Panc1 (cell line): ENCODE data around the gene ETV5. TPM values are rescaled to one million over a fixed set of nuclear protein-coding genes. Genes with fewer than 3 reads are reported as not detected.

Experiments used
- ATAC-seq: fragments of 200-7000 bp; cut with Tn5 transposase; 2 replicates; pipeline ENCODE4 v1.9.1; 2020; ENCODE audit warnings: mild to moderate bottlenecking, moderate library complexity
- BruUV-seq: library from RNA; stranded (reverse); fragments of 400-500 nt; replicated peaks from 2 replicates; lab custom pipeline; 2021; lab: Mats Ljungman, UMichigan
- CTCF ChIA-PET: fragments of 300-600 bp; sonication (Branson Sonifier 250); formaldehyde crosslinking; loops from one replicate; lab custom pipeline; 2022; ENCODE audit warnings: antibody characterized with exemption; lab: Charles Lee
- POLR2A ChIA-PET: fragments of 300-600 bp; sonication (Branson Sonifier 250); formaldehyde crosslinking; loops from one replicate; lab custom pipeline; 2022; ENCODE audit warnings: antibody characterized with exemption; lab: Charles Lee
- DNase-seq: peaks from one replicate; pipeline ENCODE4 v3.0.0-alpha.2; 2010; ENCODE audit warnings: low read depth, low spot score
- H3K27ac ChIP-seq: 2 replicates; pipeline ENCODE4 v1.5.1; 2011; ENCODE audit warnings: mild to moderate bottlenecking, low read length, inconsistent platforms
- H3K27me3 ChIP-seq: fragments of 200-500 bp; sonication (Bioruptor generic); 2 replicates; pipeline ENCODE4 v1.6.0; 2014; ENCODE audit warnings: low read length, inconsistent platforms; ENCODE audit not compliant: control insufficient read depth, insufficient read depth
- H3K36me3 ChIP-seq: fragments of 200-500 bp; sonication (Bioruptor generic); 2 replicates; pipeline ENCODE4 v1.5.1; 2014; ENCODE audit warnings: inconsistent platforms, mild to moderate bottlenecking, low read length, moderate library complexity; ENCODE audit not compliant: control insufficient read depth, insufficient read depth
- H3K4me1 ChIP-seq: 2 replicates; pipeline ENCODE4 v1.5.1; 2011; ENCODE audit warnings: inconsistent platforms, mild to moderate bottlenecking, low read length, moderate library complexity; ENCODE audit not compliant: control insufficient read depth, insufficient read depth
- H3K4me3 ChIP-seq, 2 experiments: 2 replicates each; pipeline ENCODE4 v1.5.1; 2011 to 2012; ENCODE audit warnings: low read depth in 2 of 2, low read length in 2 of 2, mild to moderate bottlenecking in 2 of 2, inconsistent platforms in 1 of 2, moderate library complexity in 1 of 2
- H3K9me3 ChIP-seq: fragments of 200-500 bp; sonication (Bioruptor generic); 2 replicates; pipeline ENCODE4 v1.5.1; 2014; ENCODE audit warnings: low read depth, mild to moderate bottlenecking, inconsistent platforms, low read length, moderate library complexity; ENCODE audit not compliant: control insufficient read depth, insufficient read depth
- POLR2AphosphoS5 ChIP-seq: IDR thresholded peaks from 2 replicates; pipeline ENCODE4 v1.6.1; 2012; ENCODE audit warnings: mild to moderate bottlenecking, low read depth, low read length, moderate library complexity
- SIN3A ChIP-seq: IDR thresholded peaks from 2 replicates; pipeline ENCODE4 v1.6.1; 2012; ENCODE audit warnings: low read depth, mild to moderate bottlenecking, low read length, moderate library complexity, borderline replicate concordance; ENCODE audit not compliant: insufficient read depth
- TCF7L2 ChIP-seq: IDR thresholded peaks from 2 replicates; pipeline ENCODE4 v1.6.1; 2011; ENCODE audit warnings: mild to moderate bottlenecking, low read depth, low read length, inconsistent platforms
- in situ Hi-C: cut with HindIII; loops from 2 replicates; pipeline ENCODE4 v1.10.0; 2016; ENCODE audit warnings: low sequenced_read_pairs, low pct_unique_long_range_greater_than_20kb
- intact Hi-C: fragments of 100-400 bp; cut with micrococcal nuclease; formaldehyde crosslinking; loops from one replicate; pipeline ENCODE4 v1.10.0; 2022; ENCODE audit not compliant: unreplicated experiment
- total RNA-seq: library from RNA; stranded (reverse); gene quantifications from one replicate; pipeline ENCODE4 v1.2.1, GENCODE V29; 2021; ENCODE audit not compliant: unreplicated experiment
- TF ChIP-seq, protein P1 (sequence below): fragments of 450-650 bp; IDR thresholded peaks from 2 replicates; pipeline ENCODE4 v1.5.1; 2017; ENCODE audit warnings: mild to moderate bottlenecking
- TF ChIP-seq, protein P2 (sequence below), 2 experiments: IDR thresholded peaks; 2 replicates each; pipeline ENCODE4 v1.6.1; 2011 to 2012; ENCODE audit warnings: low read depth in 2 of 2, control low read depth in 1 of 2, low read length in 1 of 2, mild to moderate bottlenecking in 1 of 2, moderate library complexity in 1 of 2; ENCODE audit not compliant: insufficient read depth in 1 of 2

ETV5 gene
- total RNA-seq, 1 experiment from 2014 or later: 79.3 TPM

DNA sequence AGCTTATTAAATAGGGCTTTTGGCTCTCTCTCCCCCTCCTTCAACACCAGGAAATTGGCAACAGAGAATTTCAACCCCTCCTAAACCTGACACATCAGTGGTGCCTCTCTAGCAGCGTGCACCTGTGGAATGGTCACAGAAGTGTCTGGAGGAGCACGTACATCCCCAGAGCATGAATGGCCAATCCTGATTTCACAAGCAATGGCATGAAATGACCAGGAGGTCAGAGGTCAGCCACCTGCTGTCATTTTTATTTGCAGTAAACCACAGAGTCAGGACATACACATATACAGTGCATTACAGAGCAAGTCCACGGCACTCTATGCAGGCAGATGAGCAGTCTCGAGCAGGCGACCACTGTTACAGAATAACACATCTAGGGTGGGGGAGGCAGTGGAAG is 25.1 kb upstream of the ETV5 start:
- BruUV-seq: no TSS peak
- Histone ChIP-seq H3K4me3 (no peak overlapping the region), H3K9me3 (no peaks in the 10 kb centered on the region), H3K4me1 (no peaks in the 10 kb centered on the region), H3K27ac (no peak overlapping the region), H3K27me3 (no peaks in the 10 kb centered on the region), H3K36me3 (no peaks in the 10 kb centered on the region)
- POLR2A ChIA-PET: no interaction called here
- in situ Hi-C loops: no loop called here
- intact Hi-C loops: no loop called here
- DNase-seq: no peak
- TF ChIP-seq SIN3A: no peak
- no peak for TF ChIP-seq POLR2AphosphoS5
- TF ChIP-seq TCF7L2: no peak
- TF ChIP-seq, protein P1, sequence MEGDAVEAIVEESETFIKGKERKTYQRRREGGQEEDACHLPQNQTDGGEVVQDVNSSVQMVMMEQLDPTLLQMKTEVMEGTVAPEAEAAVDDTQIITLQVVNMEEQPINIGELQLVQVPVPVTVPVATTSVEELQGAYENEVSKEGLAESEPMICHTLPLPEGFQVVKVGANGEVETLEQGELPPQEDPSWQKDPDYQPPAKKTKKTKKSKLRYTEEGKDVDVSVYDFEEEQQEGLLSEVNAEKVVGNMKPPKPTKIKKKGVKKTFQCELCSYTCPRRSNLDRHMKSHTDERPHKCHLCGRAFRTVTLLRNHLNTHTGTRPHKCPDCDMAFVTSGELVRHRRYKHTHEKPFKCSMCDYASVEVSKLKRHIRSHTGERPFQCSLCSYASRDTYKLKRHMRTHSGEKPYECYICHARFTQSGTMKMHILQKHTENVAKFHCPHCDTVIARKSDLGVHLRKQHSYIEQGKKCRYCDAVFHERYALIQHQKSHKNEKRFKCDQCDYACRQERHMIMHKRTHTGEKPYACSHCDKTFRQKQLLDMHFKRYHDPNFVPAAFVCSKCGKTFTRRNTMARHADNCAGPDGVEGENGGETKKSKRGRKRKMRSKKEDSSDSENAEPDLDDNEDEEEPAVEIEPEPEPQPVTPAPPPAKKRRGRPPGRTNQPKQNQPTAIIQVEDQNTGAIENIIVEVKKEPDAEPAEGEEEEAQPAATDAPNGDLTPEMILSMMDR: no peak
- TF ChIP-seq, protein P2, sequence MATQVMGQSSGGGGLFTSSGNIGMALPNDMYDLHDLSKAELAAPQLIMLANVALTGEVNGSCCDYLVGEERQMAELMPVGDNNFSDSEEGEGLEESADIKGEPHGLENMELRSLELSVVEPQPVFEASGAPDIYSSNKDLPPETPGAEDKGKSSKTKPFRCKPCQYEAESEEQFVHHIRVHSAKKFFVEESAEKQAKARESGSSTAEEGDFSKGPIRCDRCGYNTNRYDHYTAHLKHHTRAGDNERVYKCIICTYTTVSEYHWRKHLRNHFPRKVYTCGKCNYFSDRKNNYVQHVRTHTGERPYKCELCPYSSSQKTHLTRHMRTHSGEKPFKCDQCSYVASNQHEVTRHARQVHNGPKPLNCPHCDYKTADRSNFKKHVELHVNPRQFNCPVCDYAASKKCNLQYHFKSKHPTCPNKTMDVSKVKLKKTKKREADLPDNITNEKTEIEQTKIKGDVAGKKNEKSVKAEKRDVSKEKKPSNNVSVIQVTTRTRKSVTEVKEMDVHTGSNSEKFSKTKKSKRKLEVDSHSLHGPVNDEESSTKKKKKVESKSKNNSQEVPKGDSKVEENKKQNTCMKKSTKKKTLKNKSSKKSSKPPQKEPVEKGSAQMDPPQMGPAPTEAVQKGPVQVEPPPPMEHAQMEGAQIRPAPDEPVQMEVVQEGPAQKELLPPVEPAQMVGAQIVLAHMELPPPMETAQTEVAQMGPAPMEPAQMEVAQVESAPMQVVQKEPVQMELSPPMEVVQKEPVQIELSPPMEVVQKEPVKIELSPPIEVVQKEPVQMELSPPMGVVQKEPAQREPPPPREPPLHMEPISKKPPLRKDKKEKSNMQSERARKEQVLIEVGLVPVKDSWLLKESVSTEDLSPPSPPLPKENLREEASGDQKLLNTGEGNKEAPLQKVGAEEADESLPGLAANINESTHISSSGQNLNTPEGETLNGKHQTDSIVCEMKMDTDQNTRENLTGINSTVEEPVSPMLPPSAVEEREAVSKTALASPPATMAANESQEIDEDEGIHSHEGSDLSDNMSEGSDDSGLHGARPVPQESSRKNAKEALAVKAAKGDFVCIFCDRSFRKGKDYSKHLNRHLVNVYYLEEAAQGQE (IDR thresholded peaks at IDR 0.05; ENCODE audit: insufficient read depth in 1 of 2, low read depth in 2 of 2, low read length in 1 of 2): no peak
- CTCF ChIA-PET: no interaction called here
- no peak for ATAC-seq

DNA sequence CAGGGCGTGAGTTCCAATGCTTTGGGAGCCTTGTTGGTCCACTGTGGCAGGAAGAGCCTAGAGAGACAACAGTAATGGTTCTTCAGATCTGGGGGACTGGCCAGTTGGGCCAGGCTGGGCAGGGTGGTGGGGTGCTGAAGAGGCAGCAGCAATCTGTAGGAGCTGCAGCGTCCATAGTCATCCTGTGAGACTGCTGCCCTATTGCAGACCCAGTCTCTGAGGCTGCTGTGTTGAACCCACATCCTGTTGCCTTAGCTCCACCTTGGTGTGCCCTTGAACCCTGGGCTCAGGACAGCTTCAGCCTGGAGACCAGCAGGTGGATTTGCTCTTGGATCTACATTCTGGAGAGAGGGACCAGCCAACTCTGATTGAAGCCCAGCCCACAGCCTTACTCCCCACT is 23.6 kb upstream of the ETV5 start:
- in situ Hi-C loops: no loop called here
- no peak for DNase-seq
- Histone ChIP-seq H3K4me3 (no peak overlapping the region), H3K27ac (no peak overlapping the region), H3K4me1 (no peaks in the 10 kb centered on the region), H3K9me3 (no peaks in the 10 kb centered on the region), H3K36me3 (no peaks in the 10 kb centered on the region), H3K27me3 (no peaks in the 10 kb centered on the region)
- intact Hi-C loops: no loop called here
- no TSS peak for BruUV-seq
- ChIA-PET CTCF (no interaction called here), POLR2A (no interaction called here)
- no peak for TF ChIP-seq TCF7L2
- TF ChIP-seq, protein P2 (IDR thresholded peaks at IDR 0.05; ENCODE audit: insufficient read depth in 1 of 2, low read depth in 2 of 2, low read length in 1 of 2): no peak
- TF ChIP-seq POLR2AphosphoS5: no peak
- no peak for TF ChIP-seq SIN3A
- TF ChIP-seq, protein P1: no peak
- no peak for ATAC-seq
